GM19455 (cell line): ENCODE results near the gene GRIP2.

Experiments used
- ATAC-seq: cut with Tn5 transposase; IDR thresholded peaks from one replicate; pipeline ENCODE4 v1.9.1; 2021; ENCODE audit not compliant: unreplicated experiment

Gene GRIP2

GRCh38 chr3:14539742-14540491 is at the start of gene GRIP2:
Gene GRIP2, minus strand, starts transcription at chr3:14540342. Its CDS starts 34 bp downstream, at chr3:14540308.
- no peak for ATAC-seq

GRCh38 chr3:14588425-14589112 is 48.4 kb upstream of the GRIP2 start:
- no peak for ATAC-seq

GRCh38 chr3:14587740-14588360 is 47.7 kb upstream of the GRIP2 start:
- no peak for ATAC-seq

GRCh38 chr3:14586611-14587010 is 46.5 kb upstream of the GRIP2 start:
- no peak for ATAC-seq

- ATAC-seq = no peak
Measured at GRCh38 chr3:14583548-14584091, 43.5 kb upstream of the GRIP2 start.

- no peak for ATAC-seq
Measured at GRCh38 chr3:14582045-14582410, 41.9 kb upstream of the GRIP2 start.

- no peak for ATAC-seq
Measured at GRCh38 chr3:14581334-14582044, 41.3 kb upstream of the GRIP2 start.

GRCh38 chr3:14577897-14578296 is 37.8 kb upstream of the GRIP2 start:
- ATAC-seq = no peak

GRCh38 chr3:14576163-14576562 is 36.0 kb upstream of the GRIP2 start:
- no peak for ATAC-seq

- no peak for ATAC-seq
Measured at GRCh38 chr3:14574183-14574582, 34.0 kb upstream of the GRIP2 start.

- no peak for ATAC-seq
Measured at GRCh38 chr3:14573706-14574105, 33.6 kb upstream of the GRIP2 start.

- no peak for ATAC-seq
Measured at GRCh38 chr3:14570864-14571263, 30.7 kb upstream of the GRIP2 start.

GRCh38 chr3:14570089-14570488 is 29.9 kb upstream of the GRIP2 start:
- ATAC-seq = no peak

- ATAC-seq = no peak
Measured at GRCh38 chr3:14569474-14570000, 29.4 kb upstream of the GRIP2 start.

GRCh38 chr3:14568269-14568668 is 28.1 kb upstream of the GRIP2 start:
- ATAC-seq = no peak

- ATAC-seq = no peak
Measured at GRCh38 chr3:14566812-14567211, 26.7 kb upstream of the GRIP2 start.

- no peak for ATAC-seq
Measured at GRCh38 chr3:14565868-14566588, 25.9 kb upstream of the GRIP2 start.

- no peak for ATAC-seq
Measured at GRCh38 chr3:14564741-14565140, 24.6 kb upstream of the GRIP2 start.

GRCh38 chr3:14563946-14564539 is 23.9 kb upstream of the GRIP2 start:
- ATAC-seq = no peak
